ENCODE data around the gene ZNF263.

Gene ZNF263

GRCh38 chr16:3254309-3254708, 29.0 kb upstream of the ZNF263 start:
- Histone ChIP-seq H3K4me1 (ENCODE audit: insufficient read depth, low read length) (no peaks in the 10 kb centered on the region), H3K79me2 (ENCODE audit: insufficient read depth, low read length) (no peaks in the 10 kb centered on the region), H3K27me3 (ENCODE audit: insufficient read depth, low read length, poor library complexity) (no peaks in the 10 kb centered on the region), H3K4me3 (ENCODE audit: low read depth in 1 of 2, low read length in 2 of 2) (no peak overlapping the region), H3K4me2 (ENCODE audit: insufficient read depth, low read length) (no peak overlapping the region), H3K9me3 (ENCODE audit: insufficient read depth, low read length, severe bottlenecking) (no peaks in the 10 kb centered on the region), H4K20me1 (ENCODE audit: insufficient read depth, low read length) (no peaks in the 10 kb centered on the region), H2AFZ (ENCODE audit: low read depth, low read length) (no peak overlapping the region), H3K36me3 (ENCODE audit: insufficient read depth, low read length) (no peaks in the 10 kb centered on the region), H3K9ac (ENCODE audit: low read depth, low read length) (no peak overlapping the region), H3K27ac (ENCODE audit: low read length) (no peak overlapping the region)
- TF ChIP-seq EZH2 (IDR thresholded peaks at IDR 0.05; ENCODE audit: borderline replicate concordance, low read depth, low read length, severe bottlenecking) (no peak), CTCF (IDR thresholded peaks at IDR 0.05; ENCODE audit: borderline replicate concordance, extremely low read depth, low read length, poor library complexity, severe bottlenecking) (no peak)
- DNase-seq (no peak), ATAC-seq (ENCODE audit: insufficient read depth, low read depth) (no peak)

DNA sequence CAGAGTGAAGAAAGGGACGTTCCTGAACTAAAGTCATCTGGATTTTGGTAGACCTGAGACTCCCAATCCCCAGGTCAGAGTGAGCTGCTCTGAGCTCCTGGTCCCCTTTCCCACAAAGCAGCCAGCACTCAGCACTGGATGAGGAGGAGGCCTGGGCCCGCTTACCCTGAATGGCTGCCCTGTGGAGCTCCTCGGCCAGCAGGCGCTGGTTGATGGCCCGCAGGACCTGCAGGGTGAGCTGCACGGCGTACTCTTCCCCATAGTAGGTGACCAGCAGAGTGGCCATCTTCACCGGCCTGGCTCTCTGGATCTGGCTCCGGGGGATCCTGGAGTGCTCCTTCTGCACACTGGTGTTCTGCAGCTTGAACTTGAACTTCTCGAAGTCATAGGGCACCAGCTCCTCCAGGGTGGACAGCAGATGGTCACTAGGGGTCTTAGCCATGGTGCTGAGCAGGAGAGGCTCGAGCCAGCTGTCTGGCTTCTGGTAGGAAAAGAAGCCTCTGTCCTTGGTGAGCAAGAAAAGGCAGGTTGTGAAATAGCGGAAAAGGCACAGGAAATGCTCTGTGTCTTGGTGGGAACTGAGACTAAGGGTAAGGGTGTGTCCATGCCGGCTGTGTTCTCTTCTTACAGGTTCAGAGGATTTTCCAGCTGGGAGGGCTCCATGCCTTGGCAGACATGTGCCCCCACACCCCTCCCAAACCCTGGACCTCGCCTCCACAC, 27.0 kb upstream of the ZNF263 start, which contains the start of gene MEFV:
Gene MEFV, minus strand, starts transcription at position 488 of the 720 bp plus-strand sequence. Its CDS starts 46 bp downstream, at position 442.
- Histone ChIP-seq H3K9ac (ENCODE audit: low read depth, low read length) (no peak within 1 kb of the TSS), H3K4me3 (ENCODE audit: low read depth in 1 of 2, low read length in 2 of 2) (no peak within 1 kb of the TSS), H3K27ac (ENCODE audit: low read length) (no peak within 1 kb of the TSS), H3K4me1 (ENCODE audit: insufficient read depth, low read length) (no peaks in the 10 kb centered on the region), H3K9me3 (ENCODE audit: insufficient read depth, low read length, severe bottlenecking) (no peaks in the 10 kb centered on the region), H3K36me3 (ENCODE audit: insufficient read depth, low read length) (no peaks in the 10 kb centered on the region), H3K4me2 (ENCODE audit: insufficient read depth, low read length) (no peak within 1 kb of the TSS), H3K79me2 (ENCODE audit: insufficient read depth, low read length) (no peaks in the 10 kb centered on the region), H4K20me1 (ENCODE audit: insufficient read depth, low read length) (no peaks in the 10 kb centered on the region), H3K27me3 (ENCODE audit: insufficient read depth, low read length, poor library complexity) (no peaks in the 10 kb centered on the region), H2AFZ (ENCODE audit: low read depth, low read length) (no peak within 1 kb of the TSS)
- TF ChIP-seq CTCF (IDR thresholded peaks at IDR 0.05; ENCODE audit: borderline replicate concordance, extremely low read depth, low read length, poor library complexity, severe bottlenecking) (no peak), EZH2 (IDR thresholded peaks at IDR 0.05; ENCODE audit: borderline replicate concordance, low read depth, low read length, severe bottlenecking) (no peak)
- ATAC-seq (ENCODE audit: insufficient read depth, low read depth) = no peak
- DNase-seq = no peak

DNA sequence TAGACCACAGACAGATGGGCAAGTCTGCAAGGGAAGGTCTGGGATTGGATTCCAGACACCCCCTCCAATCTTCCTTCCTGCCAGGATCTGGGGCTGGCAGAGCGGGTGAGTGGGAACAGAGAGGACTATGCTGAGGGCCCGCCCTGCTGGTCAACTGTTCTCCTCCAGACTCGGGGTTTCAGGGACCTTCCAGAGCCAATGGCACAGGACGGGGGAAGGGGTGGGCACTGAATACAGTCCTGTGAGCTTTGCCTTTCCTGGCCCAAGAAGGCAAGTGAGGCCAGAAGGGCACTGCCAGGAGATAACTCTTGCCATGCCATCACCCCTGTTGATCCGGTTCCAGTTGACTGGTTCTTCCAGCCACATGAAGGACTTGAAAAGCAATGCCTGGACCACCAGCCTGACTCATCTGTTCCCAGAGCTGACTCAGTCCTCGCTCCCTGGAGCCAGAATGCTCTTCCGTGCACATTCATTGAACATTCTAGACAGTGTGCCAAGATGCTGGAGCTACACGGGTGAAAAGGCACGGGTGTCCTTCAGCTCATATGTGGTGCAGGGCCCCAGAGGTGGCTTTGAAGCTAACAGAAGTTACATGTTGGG, 26.3 kb upstream of the ZNF263 start:
- no peak for DNase-seq
- no peaks in the 10 kb centered on the region for H4K20me1 ChIP-seq (ENCODE audit: insufficient read depth, low read length)
- H2AFZ ChIP-seq (ENCODE audit: low read depth, low read length) = no peak overlapping the region

More for the DNA sequence above, 26.3 kb upstream of the ZNF263 start:
- Histone ChIP-seq H3K4me2 (ENCODE audit: insufficient read depth, low read length) (no peak overlapping the region), H3K27me3 (ENCODE audit: insufficient read depth, low read length, poor library complexity) (no peaks in the 10 kb centered on the region), H3K9ac (ENCODE audit: low read depth, low read length) (no peak overlapping the region), H3K9me3 (ENCODE audit: insufficient read depth, low read length, severe bottlenecking) (no peaks in the 10 kb centered on the region), H3K4me1 (ENCODE audit: insufficient read depth, low read length) (no peaks in the 10 kb centered on the region), H3K4me3 (ENCODE audit: low read depth in 1 of 2, low read length in 2 of 2) (no peak overlapping the region), H3K79me2 (ENCODE audit: insufficient read depth, low read length) (no peaks in the 10 kb centered on the region), H3K36me3 (ENCODE audit: insufficient read depth, low read length) (no peaks in the 10 kb centered on the region), H3K27ac (ENCODE audit: low read length) (no peak overlapping the region)
- ATAC-seq (ENCODE audit: insufficient read depth, low read depth) = no peak
- no peak for TF ChIP-seq CTCF (IDR thresholded peaks at IDR 0.05; ENCODE audit: borderline replicate concordance, extremely low read depth, low read length, poor library complexity, severe bottlenecking)
- no peak for TF ChIP-seq EZH2 (IDR thresholded peaks at IDR 0.05; ENCODE audit: borderline replicate concordance, low read depth, low read length, severe bottlenecking)
